IPS-18c (cell line): ENCODE data around the gene DCPS.
"Not testable (repeated sequence)": the region's sequence is repeated elsewhere in the genome, so short reads cannot be mapped to it uniquely, and the experiment has no call there.

Experiments used
- H3K4me3 ChIP-seq: 2 replicates; pipeline ENCODE4 v1.7.0; 2013; ENCODE audit warnings: low read depth, mild to moderate bottlenecking, low read length, moderate library complexity; ENCODE audit not compliant: insufficient read depth
- H3K9me3 ChIP-seq: one replicate; pipeline ENCODE4 v1.6.1; 2013; ENCODE audit warnings: mild to moderate bottlenecking, low read length, moderate library complexity; ENCODE audit not compliant: control insufficient read depth, insufficient read depth

DCPS gene

GRCh38 chr11:126381960-126382359 is 78.1 kb downstream of the DCPS start:
- not testable (repeated sequence) for H3K4me3 ChIP-seq, H3K9me3 ChIP-seq

- not testable (repeated sequence) for H3K9me3 ChIP-seq, H3K4me3 ChIP-seq
Observed at GRCh38 chr11:126382641-126383040, 78.8 kb downstream of the DCPS start.

- Histone ChIP-seq H3K4me3 (no peak overlapping the region), H3K9me3 (no peaks in the 10 kb centered on the region)
Observed at GRCh38 chr11:126383339-126384335, 79.8 kb downstream of the DCPS start.

DNA sequence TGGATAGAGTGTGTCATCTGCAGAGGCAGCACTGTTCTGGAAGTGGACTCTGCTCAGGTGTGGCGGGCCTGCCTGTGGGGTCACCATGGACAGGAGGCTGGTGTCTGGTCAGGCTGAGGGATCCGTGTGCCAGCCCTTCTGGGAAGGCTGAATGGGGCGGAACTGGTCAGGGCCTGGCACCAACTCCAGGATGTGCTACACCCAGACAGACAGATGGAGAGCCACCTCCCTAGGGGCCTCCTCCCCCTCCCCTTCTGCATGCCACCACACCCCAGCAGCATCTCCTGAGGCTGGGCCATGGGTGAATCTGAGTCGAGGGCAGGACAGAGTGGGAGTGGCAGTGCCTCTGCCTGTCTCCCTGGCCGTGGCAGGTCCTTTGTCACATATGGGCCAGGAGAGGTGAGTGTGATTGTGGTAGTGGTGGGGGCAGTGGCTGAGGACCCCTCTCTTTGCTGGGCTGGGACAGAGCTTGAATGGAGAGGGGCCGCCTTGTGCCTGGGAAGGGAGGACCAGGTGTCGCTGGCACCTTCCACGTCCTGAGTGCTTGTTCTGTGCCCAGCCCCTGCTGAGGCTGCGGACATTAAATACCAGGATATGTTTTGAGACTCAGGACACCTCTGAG is 80.7 kb downstream of the DCPS start:
- Histone ChIP-seq H3K9me3 (no peaks in the 10 kb centered on the region), H3K4me3 (no peak overlapping the region)

DNA sequence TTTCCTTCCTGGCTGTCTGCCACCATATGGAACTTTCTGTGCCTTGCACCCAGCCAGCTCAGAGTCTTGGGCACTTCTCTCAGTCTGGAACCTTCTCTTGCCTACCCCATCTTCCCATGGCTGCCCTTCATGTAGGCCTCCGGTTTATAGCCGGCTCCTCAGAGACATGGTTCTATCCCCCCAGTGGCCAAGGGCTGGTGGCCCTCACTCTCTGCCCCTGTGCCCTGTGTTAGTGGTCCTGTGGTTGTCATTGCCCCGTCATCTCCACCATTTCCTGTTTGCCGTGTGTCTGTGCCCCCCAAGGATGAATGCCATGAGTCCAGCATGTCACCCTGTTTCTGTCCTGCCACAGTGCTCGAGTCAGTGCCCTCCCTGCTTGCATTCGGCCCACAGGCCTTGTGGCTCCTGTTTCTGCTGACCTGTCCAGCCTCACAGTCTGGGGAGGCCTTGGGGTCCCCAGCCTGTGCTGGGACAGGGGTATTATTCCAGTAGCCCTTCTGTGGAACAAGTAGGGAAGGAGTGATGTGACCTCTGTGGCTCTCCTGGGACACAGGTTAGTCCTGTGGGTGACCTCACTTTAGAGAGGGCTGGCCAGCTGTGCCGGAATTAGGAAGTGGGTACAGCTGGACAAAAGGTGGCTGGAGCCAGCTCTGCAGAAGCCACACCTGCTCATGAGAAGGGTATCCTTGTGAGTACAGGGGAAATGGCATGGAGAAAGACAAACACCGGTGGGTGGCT is 82.3 kb downstream of the DCPS start:
- no peaks in the 10 kb centered on the region for H3K9me3 ChIP-seq
- H3K4me3 ChIP-seq, result no peak overlapping the region

GRCh38 chr11:126386729-126387071 is 82.8 kb downstream of the DCPS start:
- not testable (repeated sequence) for H3K9me3 ChIP-seq, H3K4me3 ChIP-seq

- Histone ChIP-seq H3K9me3 (no peaks in the 10 kb centered on the region), H3K4me3 (no peak overlapping the region)
Observed at GRCh38 chr11:126387857-126388256, 84.0 kb downstream of the DCPS start.

DNA sequence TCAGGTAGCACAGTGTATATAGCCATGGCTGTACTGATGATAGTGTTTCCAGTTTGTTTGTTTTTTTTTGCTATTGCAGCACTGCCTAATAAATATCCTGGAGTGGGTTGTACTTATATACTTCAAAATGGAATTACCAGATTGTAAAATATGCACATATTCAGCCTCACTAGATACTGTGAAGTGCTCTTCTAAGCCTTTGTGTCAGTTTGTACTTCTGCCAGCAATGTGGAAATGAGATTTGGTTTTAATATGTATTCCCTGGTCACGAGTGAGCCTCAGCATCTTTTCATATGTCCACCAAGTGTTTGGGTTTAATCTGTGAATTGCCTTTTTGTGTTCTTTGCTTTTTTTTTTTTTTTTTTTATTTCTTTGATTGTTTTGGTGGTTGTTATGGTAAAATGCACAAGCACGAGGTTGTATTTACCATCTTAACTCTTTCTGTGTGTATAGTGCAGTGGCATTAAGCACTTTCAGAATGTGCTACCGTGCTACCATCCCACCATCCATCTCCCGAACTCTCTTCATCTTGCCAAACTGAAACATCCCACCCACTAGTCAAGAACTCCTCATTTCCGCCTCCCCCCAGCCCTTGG is 86.5 kb downstream of the DCPS start:
- no peaks in the 10 kb centered on the region for H3K9me3 ChIP-seq
- H3K4me3 ChIP-seq, result no peak overlapping the region

DNA sequence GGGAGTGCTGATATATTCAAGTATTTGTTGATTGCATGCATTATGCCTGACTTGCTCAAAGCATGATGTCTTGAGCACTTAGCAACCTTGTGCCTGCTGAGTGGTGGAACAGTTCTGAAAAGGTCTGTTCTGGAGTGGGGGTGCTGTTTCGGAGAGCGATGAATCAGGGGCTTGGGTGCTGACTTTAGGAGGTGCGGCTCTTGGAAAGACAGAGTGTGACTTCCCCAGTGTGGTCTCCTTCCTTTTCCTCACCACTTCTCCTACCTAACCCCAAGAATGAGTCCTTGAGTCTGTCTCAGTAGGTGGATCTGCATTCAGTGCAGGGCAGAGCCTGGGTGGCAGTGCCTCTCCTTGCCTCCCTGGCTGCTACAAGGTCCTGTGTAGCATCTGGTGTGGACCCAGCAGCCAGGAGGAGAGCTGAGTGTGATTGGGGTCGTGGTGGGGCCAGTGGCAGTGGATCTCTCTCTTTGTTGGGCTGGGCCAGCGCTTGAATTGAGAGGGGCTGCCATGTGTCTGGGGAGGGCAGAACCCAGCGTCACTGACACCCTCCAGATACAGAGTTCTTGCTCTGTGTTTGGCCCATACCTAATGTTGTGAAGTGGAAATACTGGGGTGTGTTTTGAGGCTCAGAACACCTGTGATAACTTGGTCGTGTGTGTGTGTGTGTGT is 87.6 kb downstream of the DCPS start:
- no peak overlapping the region for H3K4me3 ChIP-seq
- H3K9me3 ChIP-seq, result no peaks in the 10 kb centered on the region

DNA sequence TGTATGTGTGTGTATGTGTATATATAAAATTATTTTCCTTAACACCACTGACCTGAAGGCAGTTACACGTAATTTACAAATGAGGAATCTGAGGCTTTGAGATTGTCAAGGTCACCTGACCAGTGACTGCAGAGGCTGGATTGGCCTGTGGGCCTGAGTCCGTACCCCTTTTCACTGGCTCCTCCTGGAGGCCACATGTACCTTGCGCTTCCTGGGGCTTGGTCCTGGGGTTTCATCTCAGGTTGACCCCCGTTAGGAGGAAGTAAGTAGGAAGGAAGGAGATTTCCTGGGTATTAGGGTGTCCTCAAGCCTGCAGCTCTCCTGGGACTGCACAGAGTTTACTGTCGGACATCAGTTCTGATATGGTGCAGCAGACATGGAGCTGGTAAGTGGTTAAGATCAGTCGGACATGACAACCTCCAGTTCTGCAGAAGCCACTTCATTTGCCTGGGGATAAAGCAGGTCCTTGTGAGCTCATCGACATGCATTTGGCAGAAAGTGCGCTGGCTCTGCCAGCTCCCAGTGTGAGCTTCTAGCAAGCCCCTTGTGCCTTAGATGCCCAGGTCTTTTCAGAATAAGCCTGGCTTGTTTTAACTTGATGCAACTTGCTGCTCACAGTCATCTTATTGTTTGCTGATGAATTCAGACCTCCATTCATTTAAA is 88.2 kb downstream of the DCPS start:
- Histone ChIP-seq H3K4me3 (no peak overlapping the region), H3K9me3 (no peaks in the 10 kb centered on the region)

DNA sequence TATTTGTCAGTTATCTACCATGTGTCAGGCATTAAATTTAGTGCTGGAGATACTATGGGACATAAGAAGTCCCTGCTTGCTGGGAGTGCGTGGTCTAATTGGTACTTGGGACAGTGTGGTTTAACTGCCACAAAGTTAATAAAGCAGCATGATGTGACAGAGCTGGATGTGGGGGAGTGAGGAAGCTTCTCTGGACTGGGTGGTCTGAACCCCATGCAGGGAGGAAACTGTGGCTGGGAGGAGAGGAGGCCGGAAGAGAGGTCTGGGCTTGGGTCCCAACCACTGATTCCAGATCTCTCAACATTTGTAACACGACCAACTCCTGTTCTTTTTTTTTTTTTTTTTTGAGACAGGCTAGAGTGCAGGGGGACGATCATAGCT is 88.8 kb downstream of the DCPS start:
- H3K9me3 ChIP-seq, result no peaks in the 10 kb centered on the region
- no peak overlapping the region for H3K4me3 ChIP-seq

DNA sequence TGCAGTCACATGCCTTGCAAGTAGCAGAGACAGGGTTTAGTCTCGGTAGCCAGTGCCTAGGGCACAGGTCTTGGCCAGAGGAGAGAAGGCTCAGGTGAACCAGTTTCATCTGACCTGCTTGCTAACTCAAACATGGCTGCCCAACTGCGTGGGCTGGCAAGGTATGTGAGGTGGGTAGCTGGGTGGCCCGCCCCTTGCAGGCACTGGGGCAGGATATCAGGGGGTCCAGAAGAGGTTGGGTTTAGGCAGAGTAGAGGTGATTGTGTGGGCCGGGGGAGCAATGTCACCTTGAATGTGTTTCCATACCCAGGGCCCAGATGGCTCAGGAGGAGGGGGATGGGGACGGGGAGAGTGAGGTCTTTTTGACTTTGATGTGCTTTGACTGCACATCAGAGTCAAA is 89.3 kb downstream of the DCPS start:
- Histone ChIP-seq H3K4me3 (no peak overlapping the region), H3K9me3 (no peaks in the 10 kb centered on the region)

DNA sequence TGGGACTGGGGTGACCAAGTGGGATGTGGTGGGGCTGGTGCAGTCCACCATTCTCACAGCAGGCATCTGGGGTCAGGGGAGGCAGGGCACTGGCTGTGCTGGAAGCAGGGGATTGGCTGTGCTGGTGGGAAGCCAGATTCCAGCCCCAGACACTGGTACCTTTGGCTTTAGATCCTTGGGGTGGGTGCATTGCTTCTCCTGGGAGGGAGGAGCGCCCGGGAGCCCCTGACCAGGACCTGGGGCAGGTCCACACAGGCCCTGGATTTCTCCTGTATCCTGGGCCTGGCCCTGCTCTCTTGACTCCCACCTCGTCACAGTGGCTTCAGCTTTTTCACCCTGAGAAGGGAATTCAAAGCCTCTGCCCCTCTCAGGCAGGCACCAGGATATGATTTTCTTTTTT is 90.2 kb downstream of the DCPS start:
- H3K9me3 ChIP-seq, result no peaks in the 10 kb centered on the region
- no peak overlapping the region for H3K4me3 ChIP-seq

DNA sequence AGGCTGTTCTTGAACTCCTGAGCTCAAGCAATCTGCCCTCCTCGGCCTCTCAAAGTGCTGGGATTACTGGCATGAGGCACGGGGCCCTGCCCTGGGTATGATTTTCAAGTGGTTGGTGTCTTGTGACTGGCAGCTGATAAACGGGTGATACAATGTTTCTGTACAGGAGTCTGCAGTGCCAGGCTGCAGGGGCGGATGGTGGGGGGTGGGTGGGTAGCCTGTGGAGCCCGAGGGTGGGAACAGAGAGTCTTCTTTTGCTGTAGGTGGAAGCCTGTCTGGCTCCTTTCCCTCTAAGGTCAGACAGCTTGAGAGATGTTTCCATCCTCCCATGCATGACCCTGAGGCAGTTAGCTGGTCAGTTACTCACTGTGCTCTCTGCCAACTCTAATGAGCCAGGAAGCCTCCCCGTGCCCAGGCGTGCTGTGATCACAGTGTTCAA is 90.8 kb downstream of the DCPS start:
- H3K4me3 ChIP-seq, H3K9me3 ChIP-seq: not testable (repeated sequence)
